ENCODE measurements around the gene MSANTD2.

- no peak for TF ChIP-seq KDM5A (IDR thresholded peaks at IDR 0.05)
- no peak for TF ChIP-seq KDM1A (IDR thresholded peaks at IDR 0.05; ENCODE audit: low read depth)
- TF ChIP-seq EP300 (IDR thresholded peaks at IDR 0.05), result no peak
- TF ChIP-seq CTCF (IDR thresholded peaks at IDR 0.05), result no peak
- no peak for TF ChIP-seq JUNB (IDR thresholded peaks at IDR 0.05)
- TF ChIP-seq MAX (IDR thresholded peaks at IDR 0.05), result no peak
- TF ChIP-seq POLR2A (IDR thresholded peaks at IDR 0.05; ENCODE audit: low read length), result no peak
- TF ChIP-seq RAD21 (conservative IDR thresholded peaks at IDR 0.05 in 1 of 2, IDR thresholded peaks at IDR 0.05 in 1 of 2), result no peak
- no peak for TF ChIP-seq HOXB13 (CRISPR knock-in tag; IDR thresholded peaks at IDR 0.05; ENCODE audit: low read depth)
- no peak for TF ChIP-seq RCOR1 (IDR thresholded peaks at IDR 0.05; ENCODE audit: low read depth, low read length)
These were observed 29.8 kb upstream of the MSANTD2 start for GRCh38 chr11:124829986-124830385.
